HG03571 (cell line): Measurements from ENCODE around the gene DKK1.
"Not testable (repeated sequence)": the region's sequence is repeated elsewhere in the genome, so short reads cannot be mapped to it uniquely, and the experiment has no call there.

Experiments used
- ATAC-seq: cut with Tn5 transposase; IDR thresholded peaks from one replicate; pipeline ENCODE4 v1.9.1; 2021; ENCODE audit not compliant: unreplicated experiment

The DKK1 gene

GRCh38 chr10:52365547-52366432, 51.7 kb downstream of the DKK1 start:
- not testable (repeated sequence) for ATAC-seq
